ENCODE measurements around the gene ZKSCAN1.
A peak's percentile ranks its signal among the peaks of the same experiment; 100 is the strongest.

ZKSCAN1 gene

DNA sequence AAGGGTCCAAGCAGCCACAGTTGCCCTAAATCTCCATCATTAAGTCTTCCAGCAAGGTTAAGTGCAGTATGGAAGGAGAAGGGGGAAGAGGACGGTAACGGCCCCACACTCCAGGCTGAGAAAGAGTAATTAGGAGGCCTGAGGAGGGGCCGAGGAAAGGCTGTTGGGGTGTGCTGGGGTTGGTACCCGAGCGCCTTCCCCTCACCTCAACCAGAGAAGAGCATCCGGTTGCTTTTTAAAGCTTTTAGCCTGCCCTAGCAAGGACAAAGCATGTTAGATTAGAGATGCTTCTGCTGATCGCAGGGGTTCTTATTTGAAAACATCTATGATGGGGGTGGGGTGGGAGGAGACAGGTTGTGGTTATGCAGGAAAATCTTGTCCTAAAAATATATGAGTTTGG lies 25.2 kb downstream of the ZKSCAN1 start:
- no peak for DNase-seq

DNA sequence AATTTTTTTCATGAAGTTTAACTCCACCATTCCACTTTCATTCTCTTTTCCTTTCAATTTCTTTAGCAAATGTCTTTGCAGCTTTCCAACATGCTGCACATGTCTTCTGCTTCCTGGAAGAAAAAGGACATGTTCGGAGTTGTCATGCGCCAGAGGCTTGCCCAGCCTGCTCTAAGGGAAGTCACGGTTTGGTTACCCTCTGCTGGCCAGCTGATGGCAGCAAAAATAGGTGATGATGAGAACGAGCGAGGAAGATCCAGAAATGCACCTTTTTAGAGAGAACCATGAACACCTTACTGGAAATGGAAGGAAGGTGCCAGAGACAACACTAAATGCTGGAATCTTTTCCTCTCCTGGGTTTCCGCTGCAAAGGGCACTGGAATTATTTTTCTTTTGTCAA lies 29.3 kb downstream of the ZKSCAN1 start:
- no peak for DNase-seq

GRCh38 chr7:100048680-100049079 lies 33.3 kb downstream of the ZKSCAN1 start:
- no peak for DNase-seq

DNA sequence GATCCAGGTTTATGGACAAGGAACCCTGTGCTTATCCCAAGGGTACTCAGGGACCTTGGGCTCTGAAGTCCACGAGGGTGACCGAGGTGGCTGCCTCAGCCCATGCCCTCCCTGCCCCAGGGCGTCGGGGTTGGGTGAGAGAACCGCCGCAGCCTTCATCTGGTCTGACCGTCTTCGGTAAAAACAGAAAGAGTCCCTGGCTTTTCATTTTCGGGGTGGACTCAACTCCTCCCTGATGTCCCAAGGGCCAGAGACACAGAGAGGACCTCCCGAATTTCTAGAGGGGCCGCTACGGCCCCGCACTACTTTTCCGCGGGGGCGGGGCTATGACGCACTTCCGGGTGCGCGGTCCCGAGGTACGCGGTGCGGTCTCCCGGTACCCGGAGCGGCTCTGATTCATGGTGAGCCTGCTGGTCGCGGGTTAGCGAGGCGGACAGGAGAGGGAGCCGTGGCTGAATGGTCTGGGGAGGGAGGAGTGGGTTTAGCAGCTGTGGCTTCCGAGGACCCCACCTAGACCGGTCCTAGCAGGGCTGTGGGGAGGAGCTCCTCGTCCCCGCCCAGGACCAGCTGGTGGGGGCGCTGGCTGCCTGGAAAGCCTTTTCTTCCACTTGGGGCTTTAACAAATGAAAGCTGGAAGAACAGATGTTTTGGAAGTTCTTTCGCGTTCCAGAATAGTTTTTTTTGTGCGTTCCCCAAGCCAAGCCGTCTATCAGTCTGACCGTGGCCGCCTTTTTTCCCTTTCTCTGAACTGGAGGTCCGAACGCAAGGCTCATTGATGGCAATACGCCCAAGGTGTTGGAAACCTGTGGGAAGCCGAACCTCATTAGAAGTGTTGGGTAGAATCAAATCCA lies 34.3 kb downstream of the ZKSCAN1 start, which contains the start of gene ZSCAN21:
Gene ZSCAN21 (plus strand): TSS at position 334 of the 851 bp plus-strand sequence. CDS start 7,233 bp downstream, outside the sequence.
- DNase-seq, result peak; percentile 44

DNA sequence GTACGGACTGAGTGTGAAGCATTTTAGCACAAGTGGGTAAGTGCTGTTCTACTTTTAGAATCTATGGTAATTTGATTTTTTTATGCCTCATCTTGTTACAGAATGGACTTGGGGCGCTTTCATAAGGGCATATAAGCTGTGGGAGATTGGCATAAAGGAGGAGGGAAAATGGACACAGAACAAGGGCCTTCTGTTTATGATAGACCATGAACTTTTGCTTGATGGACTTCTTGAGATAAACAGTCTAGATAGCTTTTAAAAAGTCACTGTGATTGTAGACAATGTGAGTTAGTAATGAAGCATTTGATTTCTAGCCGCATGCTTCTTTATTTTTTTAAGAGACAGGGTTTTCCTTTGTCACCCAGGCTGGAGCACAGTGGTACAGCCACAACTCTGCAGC lies 36.2 kb downstream of the ZKSCAN1 start:
- DNase-seq, result no peak

GRCh38 chr7:100053215-100053614 lies 37.8 kb downstream of the ZKSCAN1 start:
- DNase-seq, result no peak

GRCh38 chr7:100057006-100057405 lies 41.6 kb downstream of the ZKSCAN1 start:
- DNase-seq, result no peak

GRCh38 chr7:100059251-100059739 lies 43.9 kb downstream of the ZKSCAN1 start:
- DNase-seq, result no peak

DNA sequence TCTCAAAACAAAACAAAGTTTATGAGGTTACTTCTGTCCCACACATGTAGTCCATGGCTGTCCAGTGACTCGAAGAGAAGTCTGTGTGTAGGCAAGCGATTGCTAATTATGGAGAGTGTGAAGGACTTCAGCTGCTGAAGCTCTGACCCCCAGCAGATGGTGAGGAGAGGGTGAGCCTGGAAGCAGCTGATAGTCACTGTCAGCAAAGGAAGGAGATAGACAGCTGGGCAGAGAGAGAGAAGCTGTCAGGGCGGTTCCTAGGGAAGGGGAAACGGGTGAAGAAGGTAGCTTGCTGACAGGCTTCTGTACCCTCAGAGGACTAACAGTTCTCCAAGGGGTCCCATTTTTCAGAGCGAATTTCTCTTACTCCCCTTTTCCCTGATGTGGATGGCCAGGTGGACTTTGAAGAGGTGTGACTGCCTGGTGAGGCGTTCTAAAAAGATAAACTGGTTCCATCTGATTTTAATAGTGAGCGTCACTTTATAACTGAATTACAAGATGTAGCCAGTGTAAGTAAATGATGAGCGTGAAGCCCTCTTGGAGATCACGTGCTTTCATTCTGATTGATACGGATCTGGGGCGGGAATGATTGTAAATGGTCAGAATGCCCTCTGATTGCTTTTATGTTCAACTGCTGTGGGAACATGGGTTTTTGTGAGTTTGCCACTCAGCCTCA lies 46.3 kb downstream of the ZKSCAN1 start:
- no peak for DNase-seq

GRCh38 chr7:100063376-100063775 lies 48.0 kb downstream of the ZKSCAN1 start:
- no peak for DNase-seq

- DNase-seq, result no peak
Measured at GRCh38 chr7:100064162-100064561, 48.8 kb downstream of the ZKSCAN1 start.

- DNase-seq, result no peak
Measured at GRCh38 chr7:100065452-100066186, 50.2 kb downstream of the ZKSCAN1 start.

DNA sequence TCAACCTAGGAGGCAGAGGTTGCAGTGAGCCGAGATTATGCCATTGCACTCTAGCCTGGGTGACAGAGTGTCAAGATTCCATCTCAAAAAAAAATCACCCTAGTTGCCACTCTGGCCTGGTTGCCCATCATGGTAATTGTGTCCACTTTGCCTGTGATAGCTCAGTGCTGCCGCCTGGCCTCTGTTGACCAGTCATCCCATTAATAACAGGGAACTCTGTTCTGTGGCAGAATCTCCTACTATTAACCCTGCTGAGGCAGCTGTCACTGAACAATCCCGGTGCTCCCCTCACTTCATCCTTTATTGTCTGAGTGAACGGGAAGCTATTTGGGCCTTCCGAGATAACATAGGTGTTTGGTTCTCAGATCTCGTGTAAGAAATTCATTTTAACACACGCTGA lies 51.6 kb downstream of the ZKSCAN1 start:
- DNase-seq, result no peak

GRCh38 chr7:100069991-100070390 lies 54.6 kb downstream of the ZKSCAN1 start:
- no peak for DNase-seq

- DNase-seq, result no peak
Measured at GRCh38 chr7:100071018-100071723, 55.8 kb downstream of the ZKSCAN1 start.

- DNase-seq, result no peak
Measured at GRCh38 chr7:100072462-100072861, 57.1 kb downstream of the ZKSCAN1 start.

DNA sequence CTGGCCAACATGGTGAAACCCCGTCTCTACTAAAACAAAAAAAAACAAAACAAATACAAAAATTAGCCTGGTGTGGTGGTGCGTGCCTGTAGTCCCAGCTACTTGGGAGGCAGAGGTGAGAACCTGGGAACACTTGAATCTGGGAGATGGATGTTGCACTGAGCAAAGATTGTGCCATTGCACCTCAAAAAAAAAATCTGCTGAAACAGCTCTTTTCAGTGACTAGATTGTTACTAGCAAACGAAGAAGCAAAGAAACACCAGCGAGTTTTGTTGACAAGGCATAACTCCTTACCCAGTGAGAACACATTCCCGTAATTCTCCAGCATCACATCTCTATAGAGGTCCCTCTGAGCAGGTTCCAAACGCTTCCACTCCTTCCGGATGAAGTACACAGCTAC lies 59.4 kb downstream of the ZKSCAN1 start:
- no peak for DNase-seq

- no peak for DNase-seq
Measured at GRCh38 chr7:100075418-100075817, 60.0 kb downstream of the ZKSCAN1 start.

- DNase-seq, result no peak
Measured at GRCh38 chr7:100077205-100077604, 61.8 kb downstream of the ZKSCAN1 start.

DNA sequence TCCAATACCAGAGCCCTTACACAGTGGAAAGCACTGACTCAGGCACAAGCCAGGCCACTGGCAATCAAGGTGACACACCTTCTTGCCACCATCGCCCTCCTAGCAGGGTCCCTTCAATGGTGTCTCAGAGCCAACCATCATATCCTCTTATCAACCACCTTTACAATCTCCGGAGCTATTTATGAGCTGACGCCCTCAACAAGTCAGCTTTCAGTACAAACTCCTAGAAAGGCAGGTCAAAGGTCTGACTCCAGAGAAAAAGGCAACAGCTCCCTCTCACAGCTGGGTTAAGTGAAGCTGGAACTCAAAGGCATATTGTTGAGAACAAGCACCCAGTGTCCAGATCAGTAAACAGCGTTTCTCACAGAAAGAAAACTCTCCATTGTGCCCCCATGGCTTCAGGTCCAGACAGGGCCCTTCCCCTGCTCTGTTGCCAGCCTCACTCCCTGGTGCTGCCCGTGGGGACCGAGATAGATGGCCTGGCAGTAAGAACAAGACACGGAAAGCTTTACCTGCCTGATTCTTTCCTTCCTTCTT lies 63.7 kb downstream of the ZKSCAN1 start:
- DNase-seq, result no peak

DNA sequence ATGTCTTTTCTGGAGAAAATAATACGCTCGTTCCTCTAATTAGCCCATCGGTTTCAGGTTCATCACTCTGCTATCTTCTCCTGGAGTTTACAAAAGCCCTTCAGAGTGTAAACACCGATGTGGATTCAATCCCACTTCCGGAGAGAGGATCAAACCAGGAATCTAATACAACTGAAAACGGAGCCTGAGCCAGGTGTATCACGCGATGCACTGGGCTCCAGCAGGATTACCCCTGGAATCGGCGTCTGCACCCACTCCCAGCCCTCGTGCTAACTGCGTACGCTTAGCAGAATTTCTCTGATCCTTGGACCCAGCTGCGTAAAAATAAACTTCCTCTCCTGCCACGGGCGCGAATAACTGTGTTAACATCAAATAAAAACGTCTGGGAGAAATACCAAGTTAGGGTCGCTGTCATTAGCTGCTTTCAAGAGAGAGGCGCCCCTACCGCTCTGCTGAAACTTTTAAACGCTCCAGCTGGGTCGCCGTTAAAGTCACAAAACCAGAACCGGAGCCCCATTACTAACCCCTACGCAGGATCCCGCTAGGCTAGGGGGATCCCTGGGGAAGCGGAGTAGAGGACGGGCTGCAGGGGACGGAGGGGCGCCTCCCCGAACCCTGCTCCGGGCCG lies 65.6 kb downstream of the ZKSCAN1 start:
- no peak for DNase-seq
